Transverse colon (tissue), 4 donors: ENCODE measurements around the gene RNU4-1. TPM values are rescaled to one million over a fixed set of nuclear protein-coding genes. Genes with fewer than 3 reads are reported as not detected.

Source experiments
- DNase-seq: peaks from one replicate; pipeline ENCODE4 v3.0.0-alpha.2; 2019
- H3K27ac ChIP-seq, 4 donors: fragments of 200-600 bp; sonication (generic); 2 replicates each; pipeline ENCODE4 v1.5.1; 2016 to 2018; ENCODE audit warnings: inconsistent platforms in 4 of 4
- H3K27me3 ChIP-seq: fragments of 200-600 bp; sonication (generic); 2 replicates; pipeline ENCODE4 v1.5.1; 2017; ENCODE audit warnings: inconsistent platforms
- H3K36me3 ChIP-seq, 4 donors: fragments of 200-600 bp; sonication (generic); 2 replicates each; pipeline ENCODE4 v1.5.1; 2017 to 2019; ENCODE audit warnings: inconsistent platforms in 4 of 4
- H3K4me1 ChIP-seq, 4 donors: fragments of 200-600 bp; sonication (generic); 2 replicates each; pipeline ENCODE4 v1.5.1; 2017 to 2020; ENCODE audit warnings: inconsistent platforms in 4 of 4
- H3K4me3 ChIP-seq, 4 donors: fragments of 200-600 bp; sonication (generic); 1 replicate in 1 of 4; 2 replicates in 3 of 4; pipeline versions ENCODE4 v1.5.1 to v1.6.1; 2017 to 2019; ENCODE audit warnings: inconsistent platforms in 4 of 4
- H3K9me3 ChIP-seq, 2 donors: fragments of 200-600 bp; sonication (generic); 2 replicates each; pipeline ENCODE4 v1.5.1; 2017 to 2019; ENCODE audit warnings: inconsistent platforms in 2 of 2
- CTCF ChIP-seq, 5 experiments: fragments of 200-600 bp in 3 of 5; fragments of 450-650 bp in 2 of 5; sonication (generic) in 3 of 5; IDR thresholded peaks; 1 replicate in 2 of 5; 2 replicates in 3 of 5; pipeline ENCODE4 v1.5.1; 2016 to 2017; ENCODE audit warnings: antibody characterized with exemption in 5 of 5, inconsistent platforms in 3 of 5, mild to moderate bottlenecking in 2 of 5, moderate library complexity in 1 of 5
- EP300 ChIP-seq: sonication (generic); formaldehyde crosslinking; IDR thresholded peaks from one replicate; pipeline ENCODE4 v1.6.1; 2017; ENCODE audit warnings: antibody characterized with exemption, low read depth
- POLR2A ChIP-seq: fragments of 450-650 bp; IDR thresholded peaks from one replicate; pipeline ENCODE4 v1.6.1; 2016; ENCODE audit warnings: antibody characterized with exemption, mild to moderate bottlenecking, moderate library complexity
- POLR2AphosphoS5 ChIP-seq, 3 donors: sonication (generic); formaldehyde crosslinking; IDR thresholded peaks; one replicate each; pipeline ENCODE4 v1.6.1; 2016; ENCODE audit warnings: antibody characterized with exemption in 3 of 3
- WGBS, 2 donors: methylation state at CpG; one replicate each; pipeline ENCODE4 v1.1.5; 2018; ENCODE audit warnings: low coverage in 1 of 2; 5-methylcytosine and 5-hydroxymethylcytosine counted together
- in situ Hi-C, 4 donors: fragments of 200-750 bp; cut with MboI; loops; one replicate each; pipeline versions ENCODE4 v1.15.0 to v1.15.1; 2017; ENCODE audit warnings: low sequenced_read_pairs in 3 of 4, low pct_ligation_motif_present in 1 of 4, low pct_unique_long_range_greater_than_20kb in 1 of 4
- intact Hi-C: fragments of 100-400 bp; cut with DNase I; formaldehyde crosslinking; loops from one replicate; pipeline ENCODE4 v1.15.1; 2023; ENCODE audit warnings: low total_unique reads
- total RNA-seq, 4 donors: library from RNA; depleted of rRNA; stranded (reverse); fragments of >200 nt; gene quantifications; one replicate each; pipeline ENCODE4 v1.1.0, GENCODE V29; 2016

Gene RNU4-1
- total RNA-seq, 4 donors from 2014 or later: under 0.01 TPM; not detected in 1

- Histone ChIP-seq H3K9me3 (no peaks in the 10 kb centered on the region), H3K27ac (no peak overlapping the region), H3K36me3 (no peaks in the 10 kb centered on the region), H3K4me3 (no peak overlapping the region), H3K27me3 (no peaks in the 10 kb centered on the region), H3K4me1 (no peaks in the 10 kb centered on the region)
- in situ Hi-C loops: no loop called here
- no peak for DNase-seq
- TF ChIP-seq POLR2A (no peak), EP300 (no peak), POLR2AphosphoS5 (IDR thresholded peaks at IDR 0.05) (no peak), CTCF (IDR thresholded peaks at IDR 0.05) (no peak)
- intact Hi-C loops: no loop called here
- WGBS, 2 donors: 89 to 92% methylated on average over 4 to 6 of the region's 6 CpGs
These were observed 16.3 kb downstream of the RNU4-1 start for GRCh38 chr12:120276734-120277133.

- Histone ChIP-seq H3K4me3 (no peak overlapping the region), H3K36me3 (no peaks in the 10 kb centered on the region), H3K9me3 (no peaks in the 10 kb centered on the region), H3K27ac (peak overlapping the region in 3 of 4 donors; percentile 23 to 73 (median 59)), H3K27me3 (no peaks in the 10 kb centered on the region), H3K4me1 (peaks cover 9 to 42% (median 30%) of the 10 kb centered on the region in 4 donors)
- WGBS, 2 donors: 25 to 35% methylated on average over 2 to 4 of the region's 4 CpGs
- in situ Hi-C loops (loop anchor here in 1 of 4 donors (5.0 kb wide), 1 partner anchor 35 kb away; no protein-coding TSS in a partner anchor), intact Hi-C loops (no loop called here)
- TF ChIP-seq CTCF (IDR thresholded peaks at IDR 0.05): no peak
- TF ChIP-seq POLR2AphosphoS5 (IDR thresholded peaks at IDR 0.05): no peak
- TF ChIP-seq EP300: no peak
- TF ChIP-seq POLR2A: no peak
- DNase-seq: peak; percentile 17
These were observed 25.3 kb downstream of the RNU4-1 start for GRCh38 chr12:120267736-120268135.

GRCh38 chr12:120266180-120266870 lies 26.7 kb downstream of the RNU4-1 start:
- Histone ChIP-seq H3K36me3 (no peaks in the 10 kb centered on the region), H3K9me3 (no peaks in the 10 kb centered on the region), H3K4me3 (no peak overlapping the region), H3K27me3 (no peaks in the 10 kb centered on the region), H3K4me1 (peaks cover 18 to 56% (median 41%) of the 10 kb centered on the region in 4 donors), H3K27ac (no peak overlapping the region)
- in situ Hi-C loops (loop anchor here in 1 of 4 donors (5.0 kb wide), 1 partner anchor 34 kb away; no protein-coding TSS in a partner anchor), intact Hi-C loops (no loop called here)
- TF ChIP-seq CTCF (IDR thresholded peaks at IDR 0.05) (peak in 1 of 5 experiments; percentile 14), EP300 (no peak)
- no peak for DNase-seq
- 39 to 48% methylated on average over 5 to 8 of the region's 8 CpGs for WGBS, 2 donors

- no peaks in the 10 kb centered on the region for H3K9me3 ChIP-seq
- in situ Hi-C loops: loop anchor here in 1 of 4 donors (5.0 kb wide), 1 partner anchor 33 kb away; no protein-coding TSS in a partner anchor
- WGBS, 2 donors: 2% methylated on average over 44 of the region's 81 CpGs; no CpG with 5 or more reads in 1 of the 2 donors
- H3K36me3 ChIP-seq: no peaks in the 10 kb centered on the region
- peak within 1 kb of the TSS; percentile 95 to 99 (median 96) for H3K4me3 ChIP-seq
- H3K27ac ChIP-seq: peak within 1 kb of the TSS; percentile 94 to 98 (median 94)
- H3K4me1 ChIP-seq: peaks cover 18 to 63% (median 42%) of the 10 kb centered on the region in 4 donors
- no peaks in the 10 kb centered on the region for H3K27me3 ChIP-seq
- intact Hi-C loops: loop anchor here (2.0 kb wide), 1 partner anchor 37 kb away; no protein-coding TSS in a partner anchor
- peak; percentile 93 for DNase-seq
- TF ChIP-seq EP300: no peak
- peak; percentile 68 to 77 (median 70) for TF ChIP-seq POLR2AphosphoS5 (IDR thresholded peaks at IDR 0.05)
- peak; percentile 52 for TF ChIP-seq POLR2A
- TF ChIP-seq CTCF (IDR thresholded peaks at IDR 0.05): peak; percentile 63 to 88 (median 77)
These were observed 27.4 kb downstream of the RNU4-1 start, which contains the start of gene PXN for GRCh38 chr12:120265473-120266179. Gene PXN, minus strand, starts transcription at chr12:120265730. Its CDS starts 101 bp downstream, at chr12:120265629.
